PFSK-1 (cell line): ENCODE data around the gene PCDHGA7. TPM values are rescaled to one million over a fixed set of nuclear protein-coding genes. Genes with fewer than 3 reads are reported as not detected.

Experiments
- FOXP2 ChIP-seq: optimal IDR thresholded peaks from 2 replicates; pipeline ENCODE3; 2011; ENCODE audit warnings: borderline replicate concordance, control low read depth, inconsistent platforms; ENCODE audit not compliant: insufficient read depth; ENCODE audit errors: extremely low read length, extremely low read depth
- POLR2AphosphoS5 ChIP-seq: IDR thresholded peaks from 2 replicates; pipeline ENCODE4 v1.6.1; 2012; ENCODE audit warnings: low read depth, mild to moderate bottlenecking, control low read depth, low read length, moderate library complexity
- REST ChIP-seq, 2 experiments: IDR thresholded peaks; 2 replicates each; pipeline versions ENCODE4 v1.6.1 to v1.8.0; 2011 to 2012; ENCODE audit warnings: low read depth in 2 of 2, low read length in 2 of 2, control low read depth in 1 of 2, inconsistent platforms in 1 of 2, mild to moderate bottlenecking in 1 of 2, moderate library complexity in 1 of 2; ENCODE audit not compliant: insufficient read depth in 1 of 2
- SIN3A ChIP-seq: IDR thresholded peaks from 2 replicates; pipeline ENCODE4 v1.6.1; 2012; ENCODE audit warnings: mild to moderate bottlenecking, low read length, moderate library complexity, borderline replicate concordance; ENCODE audit not compliant: insufficient read depth
- TAF1 ChIP-seq: IDR thresholded peaks from 2 replicates; pipeline ENCODE4 v1.6.1; 2012; ENCODE audit warnings: low read length, control low read depth, borderline replicate concordance; ENCODE audit not compliant: insufficient read depth
- polyA plus RNA-seq: library from polyadenylated mRNA; unstranded; fragments of >200 nt; gene quantifications from one replicate; pipeline ENCODE4 v1.2.1, GENCODE V29; 2012; ENCODE audit warnings: low read depth, missing spikeins; ENCODE audit not compliant: insufficient read length

The PCDHGA7 gene
- polyA plus RNA-seq: 0.18 TPM

GRCh38 chr5:141382469-141383294 lies at the start of gene PCDHGA7:
Gene PCDHGA7 (plus strand): TSS chr5:141382742. CDS start chr5:141382900, 158 bp downstream.
- TF ChIP-seq REST (IDR thresholded peaks at IDR 0.05; ENCODE audit: insufficient read depth in 1 of 2, low read depth in 2 of 2, low read length in 2 of 2) (no peak), POLR2AphosphoS5 (no peak), TAF1 (no peak), FOXP2 (no peak), SIN3A (no peak)

- TF ChIP-seq SIN3A (no peak), FOXP2 (no peak), REST (IDR thresholded peaks at IDR 0.05; ENCODE audit: insufficient read depth in 1 of 2, low read depth in 2 of 2, low read length in 2 of 2) (no peak), POLR2AphosphoS5 (no peak), TAF1 (no peak)
These were observed 43.8 kb upstream of the PCDHGA7 start, which contains the start of gene PCDHGA2 for GRCh38 chr5:141338538-141339306. Gene PCDHGA2 (plus strand): TSS chr5:141338760.

GRCh38 chr5:141342773-141343172 lies 39.8 kb upstream of the PCDHGA7 start:
- TF ChIP-seq POLR2AphosphoS5 (no peak), TAF1 (no peak), REST (IDR thresholded peaks at IDR 0.05; ENCODE audit: insufficient read depth in 1 of 2, low read depth in 2 of 2, low read length in 2 of 2) (no peak), SIN3A (no peak), FOXP2 (no peak)

GRCh38 chr5:141343242-141343952 lies 39.1 kb upstream of the PCDHGA7 start, which contains the start of gene PCDHGA3:
Gene PCDHGA3 (plus strand): TSS chr5:141343829. CDS start chr5:141344034, 205 bp downstream.
- TF ChIP-seq REST (IDR thresholded peaks at IDR 0.05; ENCODE audit: insufficient read depth in 1 of 2, low read depth in 2 of 2, low read length in 2 of 2) (no peak), TAF1 (no peak), POLR2AphosphoS5 (no peak), FOXP2 (no peak)
